GM23338 (cell line): ENCODE data around the gene ATP9B. TPM values are rescaled to one million over a fixed set of nuclear protein-coding genes. Genes with fewer than 3 reads are reported as not detected.

ENCODE experiments used
- ATAC-seq: fragments of 200-7000 bp; cut with Tn5 transposase; 3 replicates; pipeline ENCODE4 v1.9.1; 2020
- DNase-seq: peaks from one replicate; pipeline ENCODE4 v3.0.0-alpha.2; 2015; ENCODE audit warnings: low spot score
- H2AFZ ChIP-seq: fragments of 200-600 bp; sonication (generic); 2 replicates; pipeline ENCODE4 v1.8.0; 2016; ENCODE audit warnings: antibody characterized with exemption, mild to moderate bottlenecking, moderate library complexity
- H3F3A ChIP-seq: fragments of 200-600 bp; sonication (generic); replicated peaks from 2 replicates; pipeline ENCODE4 v1.8.0; 2017; ENCODE audit warnings: antibody characterized with exemption, mixed run types, low read depth
- H3K27ac ChIP-seq: fragments of 200-600 bp; sonication (generic); 2 replicates; pipeline ENCODE4 v1.6.1; 2016; ENCODE audit warnings: low read depth
- H3K27me3 ChIP-seq: fragments of 200-600 bp; sonication (generic); 2 replicates; pipeline ENCODE4 v1.8.0; 2016; ENCODE audit warnings: mild to moderate bottlenecking, mixed run types, moderate library complexity; ENCODE audit not compliant: insufficient read depth
- H3K36me3 ChIP-seq: fragments of 200-600 bp; sonication (generic); 2 replicates; pipeline ENCODE4 v1.8.0; 2016; ENCODE audit warnings: mild to moderate bottlenecking; ENCODE audit not compliant: insufficient read depth
- H3K4me1 ChIP-seq: fragments of 200-600 bp; sonication (generic); 2 replicates; pipeline ENCODE4 v1.8.0; 2016; ENCODE audit warnings: mild to moderate bottlenecking, moderate library complexity; ENCODE audit not compliant: insufficient read depth
- H3K4me2 ChIP-seq: fragments of 200-600 bp; sonication (generic); 2 replicates; pipeline ENCODE4 v1.7.1; 2017; ENCODE audit warnings: mixed run types
- H3K4me3 ChIP-seq: fragments of 200-600 bp; sonication (generic); 2 replicates; pipeline ENCODE4 v1.6.1; 2016; ENCODE audit warnings: mixed run types
- H3K79me2 ChIP-seq: fragments of 200-600 bp; sonication (generic); replicated peaks from 2 replicates; pipeline ENCODE4 v1.8.0; 2017; ENCODE audit warnings: mild to moderate bottlenecking; ENCODE audit not compliant: insufficient read depth
- H3K9me2 ChIP-seq: fragments of 200-600 bp; sonication (generic); 2 replicates; pipeline ENCODE4 v1.8.0; 2017; ENCODE audit not compliant: insufficient read depth
- H4K20me1 ChIP-seq: fragments of 200-600 bp; sonication (generic); replicated peaks from 2 replicates; pipeline ENCODE4 v1.8.0; 2017; ENCODE audit warnings: mild to moderate bottlenecking; ENCODE audit not compliant: insufficient read depth
- H3K27ac Mint-ChIP-seq: 2 replicates; pipeline ENCODE4 v1.8.0; 2020; ENCODE audit warnings: inconsistent platforms, mild to moderate bottlenecking, moderate library complexity, mixed read lengths
- H3K27me3 Mint-ChIP-seq: 3 replicates; pipeline ENCODE4 v1.8.0; 2022; ENCODE audit warnings: low read depth, mild to moderate bottlenecking, moderate library complexity, mixed read lengths, inconsistent platforms; ENCODE audit not compliant: insufficient read depth, poor library complexity
- H3K36me3 Mint-ChIP-seq: 3 replicates; pipeline ENCODE4 v1.8.0; 2021; ENCODE audit warnings: low read depth, mild to moderate bottlenecking, inconsistent platforms, moderate library complexity, mixed read lengths
- H3K4me1 Mint-ChIP-seq: 3 replicates; pipeline ENCODE4 v1.8.0; 2020; ENCODE audit warnings: mild to moderate bottlenecking, inconsistent platforms, mixed read lengths
- H3K4me3 Mint-ChIP-seq: 3 replicates; pipeline ENCODE4 v1.8.0; 2021; ENCODE audit warnings: moderate library complexity, mild to moderate bottlenecking, inconsistent platforms, mixed read lengths
- H3K9me3 Mint-ChIP-seq: 3 replicates; pipeline ENCODE4 v1.8.0; 2020; ENCODE audit warnings: moderate library complexity, mild to moderate bottlenecking, inconsistent platforms, mixed read lengths
- CTCF ChIP-seq, 2 experiments: fragments of 200-600 bp in 1 of 2; sonication (generic) in 1 of 2; conservative IDR thresholded peaks; 2 replicates each; pipeline versions ENCODE4 v1.5.1 to v1.6.1; 2016 to 2017; ENCODE audit warnings: antibody characterized with exemption in 2 of 2, low read depth in 2 of 2, mild to moderate bottlenecking in 2 of 2, moderate library complexity in 1 of 2
- EZH2 ChIP-seq: fragments of 200-600 bp; sonication (generic); IDR thresholded peaks from one replicate; pipeline ENCODE4 v1.8.0; 2017; ENCODE audit warnings: antibody characterized with exemption, mild to moderate bottlenecking, low read depth; ENCODE audit not compliant: unreplicated experiment
- EZH2phosphoT487 ChIP-seq: fragments of 200-600 bp; sonication (generic); IDR thresholded peaks from one replicate; pipeline ENCODE4 v1.8.1; 2018; ENCODE audit warnings: antibody characterized with exemption; ENCODE audit not compliant: unreplicated experiment
- JUNB ChIP-seq: IDR thresholded peaks from one replicate; pipeline ENCODE4 v1.6.1; 2016; ENCODE audit warnings: antibody characterized with exemption; ENCODE audit not compliant: unreplicated experiment
- REST ChIP-seq: IDR thresholded peaks from one replicate; pipeline ENCODE4 v1.6.1; 2018; ENCODE audit warnings: antibody characterized with exemption; ENCODE audit not compliant: unreplicated experiment
- STAT1 ChIP-seq: IDR thresholded peaks from one replicate; pipeline ENCODE4 v1.6.1; 2016; ENCODE audit warnings: antibody characterized with exemption; ENCODE audit not compliant: unreplicated experiment
- ZNF114 ChIP-seq: fragments of 250-450 bp; sonication (Bioruptor Pico); IDR thresholded peaks from 2 replicates; pipeline ENCODE4 v1.5.0; 2020; ENCODE audit warnings: mild to moderate bottlenecking, moderate library complexity
- ZNF331 ChIP-seq: fragments of 250-450 bp; sonication (Bioruptor Pico); IDR thresholded peaks from 2 replicates; pipeline ENCODE4 v1.5.0; 2020; ENCODE audit warnings: low read depth, mild to moderate bottlenecking, moderate library complexity
- ZNF462 ChIP-seq: fragments of 250-450 bp; sonication (Bioruptor Pico); IDR thresholded peaks from 2 replicates; pipeline ENCODE4 v1.5.0; 2020; ENCODE audit warnings: mild to moderate bottlenecking, moderate library complexity
- polyA plus RNA-seq: library from polyadenylated mRNA; unstranded; fragments of >200 nt; fragmentation: Nextera tagmentation; extraction: Ambion mirVana; gene quantifications from 2 replicates; pipeline ENCODE4 v1.2.1, GENCODE V29; 2016
- total RNA-seq: library from RNA; depleted of rRNA; stranded (reverse); fragments of >200 nt; shearing (Covaris generic); gene quantifications from 2 replicates; pipeline ENCODE4 v1.2.3, GENCODE V29; 2014

The ATP9B gene
- total and polyA plus RNA-seq, 2 experiments from 2014 or later, result 14.2 to 25.6 TPM

- Histone ChIP-seq H3K27me3 (no peaks in the 10 kb centered on the region), H3K4me2 (no peak overlapping the region), H3K27ac (no peak overlapping the region), H4K20me1 (no peaks in the 10 kb centered on the region), H3K9me2 (0 out of 2 replicates have a peak, but pooled peaks cover 4% of the 10 kb centered on the region), H3K4me1 (no peaks in the 10 kb centered on the region), H3K79me2 (no peaks in the 10 kb centered on the region), H2AFZ (no peak overlapping the region), H3K36me3 (no peaks in the 10 kb centered on the region), H3F3A (no peaks in the 10 kb centered on the region), H3K4me3 (no peak overlapping the region)
- H3K4me3 Mint-ChIP-seq, result no peak overlapping the region
- H3K36me3 Mint-ChIP-seq, result peaks cover 22% of the 10 kb centered on the region
- H3K9me3 Mint-ChIP-seq, result peaks cover 59% of the 10 kb centered on the region
- TF ChIP-seq ZNF114 (CRISPR knock-in tag), result no peak
- TF ChIP-seq ZNF331 (CRISPR knock-in tag), result no peak
- no peak for TF ChIP-seq JUNB
- no peak for TF ChIP-seq STAT1
- TF ChIP-seq CTCF (conservative IDR thresholded peaks at IDR 0.05; ENCODE audit: low read depth in 2 of 2), result no peak
- DNase-seq (no peak), ATAC-seq (no peak)
- peaks cover 2% of the 10 kb centered on the region; the same call in 1 of the 3 replicates for H3K4me1 Mint-ChIP-seq
- no peak overlapping the region for H3K27ac Mint-ChIP-seq
- H3K27me3 Mint-ChIP-seq, result peaks cover 6% of the 10 kb centered on the region
Measured at GRCh38 chr18:79042276-79042675, 26.9 kb upstream of the ATP9B start.

GRCh38 chr18:79043288-79043687 lies 25.9 kb upstream of the ATP9B start:
- H3K27me3 Mint-ChIP-seq, result peaks cover 13% of the 10 kb centered on the region
- peaks cover 51% of the 10 kb centered on the region for H3K9me3 Mint-ChIP-seq
- no peaks in the 10 kb centered on the region for H3K4me1 ChIP-seq
- no peaks in the 10 kb centered on the region for H3K36me3 ChIP-seq
- peaks cover 12% of the 10 kb centered on the region for H3K36me3 Mint-ChIP-seq
- no peak overlapping the region for H3K4me3 ChIP-seq
- H3K79me2 ChIP-seq, result no peaks in the 10 kb centered on the region
- H3K4me1 Mint-ChIP-seq, result peaks cover 2% of the 10 kb centered on the region; the same call in 2 of the 3 replicates
- DNase-seq, result no peak
- H4K20me1 ChIP-seq, result no peaks in the 10 kb centered on the region
- 0 out of 2 replicates have a peak, but pooled peaks cover 4% of the 10 kb centered on the region for H3K9me2 ChIP-seq
- H3K27ac ChIP-seq, result no peak overlapping the region
- no peaks in the 10 kb centered on the region for H3K27me3 ChIP-seq
- no peak overlapping the region for H3K4me2 ChIP-seq
- H3K27ac Mint-ChIP-seq, result no peak overlapping the region
- H2AFZ ChIP-seq, result no peak overlapping the region
- H3F3A ChIP-seq, result no peaks in the 10 kb centered on the region
- H3K4me3 Mint-ChIP-seq, result no peak overlapping the region
- ATAC-seq, result no peak
- TF ChIP-seq ZNF462 (CRISPR knock-in tag), result no peak
- TF ChIP-seq EZH2phosphoT487, result no peak
- no peak for TF ChIP-seq EZH2
- no peak for TF ChIP-seq REST
